WI38 (cell line): Measurements from ENCODE around the gene SPA17.

Experiments used
- H3K4me3 ChIP-seq: 2 replicates; pipeline ENCODE4 v1.5.1; 2011; ENCODE audit warnings: low read depth, mild to moderate bottlenecking, control low read depth, low read length
- TF ChIP-seq, protein P1 (sequence below): IDR thresholded peaks from 2 replicates; pipeline ENCODE4 v1.5.1; 2012; ENCODE audit warnings: low read depth, mild to moderate bottlenecking, control low read depth, low read length

The SPA17 gene

DNA sequence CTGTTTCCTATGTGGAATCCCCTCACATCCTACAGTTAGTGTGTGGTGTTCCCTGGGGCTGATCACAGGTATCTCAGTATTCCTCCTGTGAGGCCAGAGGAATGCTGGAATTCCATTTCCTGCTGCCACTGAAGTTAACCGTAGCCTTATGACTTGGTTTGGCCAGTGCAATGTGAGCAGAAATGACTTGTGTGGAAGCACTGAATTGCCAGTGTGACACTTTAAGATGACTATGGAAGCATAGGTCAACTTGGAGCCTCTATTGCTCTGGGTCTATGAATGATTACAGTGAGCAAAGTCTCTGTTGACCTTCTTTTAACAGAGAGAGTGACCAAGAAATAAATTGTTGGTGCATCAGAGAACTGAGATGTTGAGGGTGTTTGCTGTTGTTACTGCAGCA lies 34.5 kb upstream of the SPA17 start:
- H3K4me3 ChIP-seq: no peak overlapping the region
- TF ChIP-seq, protein P1, sequence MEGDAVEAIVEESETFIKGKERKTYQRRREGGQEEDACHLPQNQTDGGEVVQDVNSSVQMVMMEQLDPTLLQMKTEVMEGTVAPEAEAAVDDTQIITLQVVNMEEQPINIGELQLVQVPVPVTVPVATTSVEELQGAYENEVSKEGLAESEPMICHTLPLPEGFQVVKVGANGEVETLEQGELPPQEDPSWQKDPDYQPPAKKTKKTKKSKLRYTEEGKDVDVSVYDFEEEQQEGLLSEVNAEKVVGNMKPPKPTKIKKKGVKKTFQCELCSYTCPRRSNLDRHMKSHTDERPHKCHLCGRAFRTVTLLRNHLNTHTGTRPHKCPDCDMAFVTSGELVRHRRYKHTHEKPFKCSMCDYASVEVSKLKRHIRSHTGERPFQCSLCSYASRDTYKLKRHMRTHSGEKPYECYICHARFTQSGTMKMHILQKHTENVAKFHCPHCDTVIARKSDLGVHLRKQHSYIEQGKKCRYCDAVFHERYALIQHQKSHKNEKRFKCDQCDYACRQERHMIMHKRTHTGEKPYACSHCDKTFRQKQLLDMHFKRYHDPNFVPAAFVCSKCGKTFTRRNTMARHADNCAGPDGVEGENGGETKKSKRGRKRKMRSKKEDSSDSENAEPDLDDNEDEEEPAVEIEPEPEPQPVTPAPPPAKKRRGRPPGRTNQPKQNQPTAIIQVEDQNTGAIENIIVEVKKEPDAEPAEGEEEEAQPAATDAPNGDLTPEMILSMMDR: no peak

DNA sequence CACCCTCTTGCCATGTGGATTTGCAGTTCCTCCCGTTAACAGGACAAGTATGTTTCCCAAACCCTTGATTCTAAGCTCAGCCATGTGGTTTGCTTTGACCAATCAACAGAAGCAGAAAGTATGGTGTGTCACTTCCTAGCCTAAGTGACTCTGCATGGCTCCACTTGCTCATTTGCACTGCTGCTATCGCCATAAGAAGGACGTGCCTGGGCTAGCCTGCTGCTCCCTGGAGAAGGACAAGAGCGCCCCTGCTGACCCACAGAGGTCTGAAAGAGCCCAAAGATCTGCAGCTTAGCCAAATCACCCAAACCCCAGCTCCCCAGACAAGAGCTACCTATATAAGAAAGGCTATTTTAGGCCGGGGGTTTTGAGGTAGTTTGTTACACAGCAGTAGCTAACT lies 33.0 kb upstream of the SPA17 start:
- H3K4me3 ChIP-seq: no peak overlapping the region
- TF ChIP-seq, protein P1: no peak

DNA sequence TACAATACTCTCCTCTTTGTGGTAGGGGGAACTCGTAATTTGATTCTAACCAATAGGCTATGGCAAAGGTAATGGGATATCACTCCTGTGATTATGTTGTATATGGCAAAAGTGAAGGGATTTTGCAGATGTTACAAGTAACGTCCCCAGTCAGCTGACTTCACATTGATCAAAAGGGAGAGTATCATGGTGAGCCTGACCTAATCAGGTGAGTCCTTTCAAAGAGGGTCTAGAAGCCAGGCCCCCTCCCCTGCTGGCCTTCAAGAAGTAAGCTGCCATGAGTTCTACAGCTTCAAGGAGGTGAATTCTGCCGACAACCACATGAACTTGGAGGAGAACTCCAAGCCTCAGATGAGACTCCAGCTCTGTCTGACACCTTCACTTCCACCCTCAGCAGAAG lies 31.1 kb upstream of the SPA17 start:
- TF ChIP-seq, protein P1: no peak
- H3K4me3 ChIP-seq: no peak overlapping the region

DNA sequence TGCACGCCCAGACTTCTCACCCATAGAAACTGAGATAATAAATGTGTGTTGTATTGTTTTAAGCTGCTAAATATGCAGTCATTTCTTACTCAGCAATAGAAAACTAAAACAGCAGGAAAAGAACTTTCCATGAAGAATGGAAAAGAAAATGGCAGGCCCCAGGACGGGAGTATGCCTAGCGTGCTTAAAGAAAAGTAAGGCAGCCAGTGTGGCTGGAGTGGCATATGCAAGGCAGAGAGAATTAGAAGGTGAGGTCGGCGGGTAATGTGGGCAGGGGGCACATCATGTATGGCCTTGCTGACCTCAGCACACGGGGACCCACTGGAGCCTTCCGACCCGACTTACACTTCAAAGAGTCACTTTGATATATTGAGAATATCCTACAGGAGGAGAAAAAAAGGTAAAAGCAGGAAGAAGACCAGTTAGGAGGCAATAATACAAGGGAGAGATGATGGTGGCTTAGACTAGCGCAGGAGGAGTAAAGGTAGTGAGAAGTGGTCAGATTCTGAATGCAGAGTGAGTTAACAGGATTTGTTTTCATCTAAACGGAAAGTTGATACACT lies 30.6 kb upstream of the SPA17 start:
- TF ChIP-seq, protein P1: no peak
- H3K4me3 ChIP-seq: peak overlapping the region; percentile 3; the same call in 1 of the 2 replicates

DNA sequence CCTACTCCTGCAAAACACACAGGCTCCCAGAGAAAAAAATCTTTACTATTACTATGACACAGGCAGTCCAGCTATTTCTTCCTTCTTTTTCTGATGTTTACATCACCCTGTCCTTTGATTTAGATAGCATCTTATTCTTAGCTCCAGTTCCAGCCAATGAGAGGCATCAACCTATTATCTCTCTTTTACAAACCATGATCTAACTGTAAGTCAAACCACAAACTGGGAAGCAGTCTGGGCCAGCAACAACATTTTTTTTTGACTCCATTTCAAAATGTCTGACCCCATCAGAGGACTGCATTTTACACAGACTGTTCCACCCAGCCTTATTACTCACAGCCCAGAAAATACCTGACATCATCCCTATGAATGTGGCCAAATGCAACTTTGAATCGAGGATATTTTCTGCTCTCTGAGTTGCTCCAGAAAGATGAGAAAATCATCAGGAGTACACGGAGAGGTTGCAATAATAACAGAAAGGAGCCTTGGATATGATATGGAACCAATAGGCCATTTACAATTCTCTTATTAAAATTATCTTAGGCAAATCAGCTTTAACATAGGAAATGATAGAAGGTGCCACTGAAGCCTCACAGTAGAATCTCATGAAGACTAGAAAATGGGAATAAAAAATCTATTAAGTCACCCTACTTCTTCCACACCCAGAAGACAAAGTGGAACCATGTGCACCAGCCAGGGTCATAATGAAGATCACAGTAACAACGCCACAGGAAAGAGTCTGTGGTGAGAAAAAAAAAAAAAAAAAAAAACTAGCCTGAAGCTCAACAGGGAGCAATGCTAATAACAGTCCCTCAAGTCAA lies 29.9 kb upstream of the SPA17 start:
- peak overlapping the region; percentile 8 for H3K4me3 ChIP-seq
- TF ChIP-seq, protein P1: no peak

DNA sequence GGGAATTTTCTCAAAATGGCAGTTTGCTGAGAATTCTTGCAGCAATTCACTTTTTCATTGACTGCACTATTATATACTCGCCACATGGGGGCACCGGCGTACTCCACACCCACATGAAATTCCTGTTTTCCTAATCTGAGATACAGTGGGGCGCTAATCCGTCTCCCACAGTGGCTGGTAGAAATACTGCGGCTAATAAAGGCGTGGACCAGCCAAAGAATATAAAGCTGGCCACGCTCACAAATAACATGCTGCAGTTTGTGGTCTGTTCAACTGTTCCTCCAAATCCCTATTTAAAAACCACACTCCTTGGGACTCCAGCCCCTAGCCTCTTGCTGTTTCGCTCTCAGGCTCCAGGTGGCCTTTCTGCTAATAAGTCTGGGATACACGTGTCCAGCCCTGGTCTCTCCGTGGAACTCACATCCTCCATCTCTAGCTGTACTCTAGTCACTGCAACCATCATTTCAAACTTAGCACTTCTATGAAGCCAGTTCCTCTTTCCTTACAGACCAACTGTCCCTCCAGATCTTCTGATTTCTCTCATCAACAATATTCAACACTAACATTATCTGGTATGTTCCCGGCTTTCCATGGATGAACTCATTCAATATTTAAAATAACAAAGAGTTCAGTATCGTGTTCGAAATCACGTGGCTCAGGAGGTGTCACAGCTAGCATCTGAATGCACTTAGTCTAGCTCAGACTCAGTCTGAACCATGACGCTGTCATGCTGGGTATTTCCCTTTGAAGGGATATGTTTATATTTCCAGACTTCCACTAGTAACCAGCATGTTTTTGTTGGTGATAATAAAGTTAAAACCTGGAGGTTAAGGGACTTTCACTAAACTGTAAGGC lies 29.1 kb upstream of the SPA17 start:
- peak overlapping the region; percentile 46 for H3K4me3 ChIP-seq
- TF ChIP-seq, protein P1: peak; percentile 76
